DOHH2 (cell line): ENCODE data around the gene RGMB.
"Not testable (repeated sequence)": the region's sequence is repeated elsewhere in the genome, so short reads cannot be mapped to it uniquely, and the experiment has no call there.

ENCODE experiments used
- H3F3A ChIP-seq: fragments of 200-600 bp; sonication (generic), shearing (Covaris generic); 2 replicates; pipeline ENCODE4 v1.6.0; 2016; ENCODE audit warnings: antibody characterized with exemption, mild to moderate bottlenecking; ENCODE audit not compliant: control insufficient read depth, insufficient read depth
- H3K27ac ChIP-seq: fragments of 200-600 bp; sonication (generic); 2 replicates; pipeline ENCODE4 v1.5.1; 2014; ENCODE audit warnings: low read depth, mild to moderate bottlenecking, low read length, moderate library complexity
- H3K27me3 ChIP-seq: fragments of 200-600 bp; sonication (generic); 2 replicates; pipeline ENCODE4 v1.6.1; 2014; ENCODE audit warnings: mild to moderate bottlenecking, low read length, mixed read lengths; ENCODE audit not compliant: control insufficient read depth
- H3K36me3 ChIP-seq: fragments of 200-600 bp; sonication (generic); 2 replicates; pipeline ENCODE4 v1.6.1; 2014; ENCODE audit warnings: mild to moderate bottlenecking, low read length, moderate library complexity, mixed read lengths; ENCODE audit not compliant: control insufficient read depth
- H3K4me1 ChIP-seq: fragments of 200-600 bp; sonication (generic); 2 replicates; pipeline ENCODE4 v1.6.1; 2014; ENCODE audit warnings: mild to moderate bottlenecking, low read length, mixed read lengths; ENCODE audit not compliant: control insufficient read depth
- H3K4me2 ChIP-seq: fragments of 200-600 bp; sonication (generic); 2 replicates; pipeline ENCODE4 v1.6.0; 2014; ENCODE audit warnings: mild to moderate bottlenecking, low read length, moderate library complexity
- H3K4me3 ChIP-seq: fragments of 200-600 bp; sonication (generic); 2 replicates; pipeline ENCODE4 v1.5.1; 2014; ENCODE audit warnings: mild to moderate bottlenecking, low read length, mixed read lengths
- H3K79me2 ChIP-seq: fragments of 200-600 bp; sonication (generic); 2 replicates; pipeline ENCODE4 v1.6.1; 2014; ENCODE audit warnings: mild to moderate bottlenecking, low read length, mixed read lengths; ENCODE audit not compliant: control insufficient read depth
- H3K9me2 ChIP-seq: fragments of 200-600 bp; sonication (generic); replicated peaks from 2 replicates; pipeline ENCODE4 v1.6.1; 2014; ENCODE audit warnings: mild to moderate bottlenecking, low read length, mixed read lengths; ENCODE audit not compliant: control insufficient read depth
- H3K9me3 ChIP-seq: fragments of 200-600 bp; sonication (generic); 2 replicates; pipeline ENCODE4 v1.6.1; 2014; ENCODE audit warnings: antibody characterized with exemption, low read length, mixed read lengths; ENCODE audit not compliant: control insufficient read depth, insufficient read depth
- H4K20me1 ChIP-seq: fragments of 200-600 bp; sonication (generic); 2 replicates; pipeline ENCODE4 v1.6.0; 2014; ENCODE audit warnings: low read depth, mild to moderate bottlenecking, antibody characterized with exemption, low read length, moderate library complexity; ENCODE audit not compliant: control insufficient read depth, insufficient read depth
- CTCF ChIP-seq: fragments of 200-600 bp; sonication (generic); IDR thresholded peaks from one replicate; pipeline ENCODE4 v1.5.1; 2014; ENCODE audit warnings: antibody characterized with exemption, mild to moderate bottlenecking, low read depth, low read length; ENCODE audit not compliant: poor library complexity, severe bottlenecking
- EZH2phosphoT487 ChIP-seq: fragments of 200-600 bp; sonication (generic); IDR thresholded peaks from 2 replicates; pipeline ENCODE4 v1.6.1; 2017; ENCODE audit warnings: borderline replicate concordance, mild to moderate bottlenecking, antibody characterized with exemption, low read length, moderate library complexity, mixed read lengths

Gene RGMB

GRCh38 chr5:98741926-98742325 is 31.5 kb upstream of the RGMB start:
- Histone ChIP-seq H3K27ac (no peak overlapping the region), H4K20me1 (no peaks in the 10 kb centered on the region), H3K79me2 (no peaks in the 10 kb centered on the region), H3K9me3 (no peaks in the 10 kb centered on the region), H3K4me3 (no peak overlapping the region), H3K4me1 (no peaks in the 10 kb centered on the region), H3F3A (no peaks in the 10 kb centered on the region), H3K36me3 (no peaks in the 10 kb centered on the region), H3K9me2 (no peaks in the 10 kb centered on the region), H3K4me2 (no peak overlapping the region), H3K27me3 (no peaks in the 10 kb centered on the region)
- TF ChIP-seq CTCF (no peak), EZH2phosphoT487 (no peak)

- Histone ChIP-seq H3K4me2 (no peak overlapping the region), H3K27ac (no peak overlapping the region), H3K79me2 (no peaks in the 10 kb centered on the region), H3K4me3 (no peak overlapping the region), H3F3A (no peaks in the 10 kb centered on the region), H3K9me2 (no peaks in the 10 kb centered on the region), H4K20me1 (no peaks in the 10 kb centered on the region), H3K27me3 (no peaks in the 10 kb centered on the region), H3K4me1 (no peaks in the 10 kb centered on the region), H3K9me3 (no peaks in the 10 kb centered on the region), H3K36me3 (no peaks in the 10 kb centered on the region)
- TF ChIP-seq EZH2phosphoT487 = no peak
- no peak for TF ChIP-seq CTCF
Observed at GRCh38 chr5:98742396-98743073, 30.9 kb upstream of the RGMB start.

DNA sequence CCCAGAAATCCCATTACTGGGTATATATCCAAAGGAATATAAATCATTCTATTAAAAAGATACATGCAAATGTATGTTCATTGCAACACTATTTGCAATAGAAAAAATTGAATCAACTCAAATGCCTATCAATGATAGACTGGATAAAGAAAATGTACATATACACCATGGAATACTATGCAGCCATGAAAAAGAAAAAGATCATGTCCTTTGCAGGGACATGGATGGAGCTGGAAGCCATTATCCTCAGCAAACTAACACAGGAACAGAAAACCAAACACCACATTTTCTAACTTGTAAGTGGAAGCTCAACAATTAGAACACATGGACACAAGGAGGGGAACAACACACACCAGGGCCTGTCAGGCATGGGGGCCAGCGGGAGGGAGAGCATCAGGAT is 25.2 kb upstream of the RGMB start:
- H3K36me3 ChIP-seq, H3K4me2 ChIP-seq, H3K79me2 ChIP-seq, H3K9me3 ChIP-seq, H3K27ac ChIP-seq, H3K4me3 ChIP-seq, H3K27me3 ChIP-seq, H4K20me1 ChIP-seq, H3K9me2 ChIP-seq, H3K4me1 ChIP-seq, H3F3A ChIP-seq: not testable (repeated sequence)

GRCh38 chr5:98749046-98749445 is 24.4 kb upstream of the RGMB start:
- no peaks in the 10 kb centered on the region for H3K9me3 ChIP-seq
- no peaks in the 10 kb centered on the region for H3K79me2 ChIP-seq
- no peaks in the 10 kb centered on the region for H3K4me1 ChIP-seq
- no peak overlapping the region for H3K27ac ChIP-seq
- no peaks in the 10 kb centered on the region for H3K36me3 ChIP-seq
- no peak overlapping the region for H3K4me2 ChIP-seq
- no peak for TF ChIP-seq CTCF
- no peak for TF ChIP-seq EZH2phosphoT487
- no peaks in the 10 kb centered on the region for H3K9me2 ChIP-seq
- no peaks in the 10 kb centered on the region for H3K27me3 ChIP-seq
- H3F3A ChIP-seq = no peaks in the 10 kb centered on the region
- H3K4me3 ChIP-seq = no peak overlapping the region
- H4K20me1 ChIP-seq = no peaks in the 10 kb centered on the region
